Right lobe of liver (tissue), 4 donors: ENCODE data around the gene HM13.
"Not testable (repeated sequence)": the region's sequence is repeated elsewhere in the genome, so short reads cannot be mapped to it uniquely, and the experiment has no call there.

Experiments used
- CTCF ChIP-seq, 4 donors: fragments of 200-600 bp in 3 of 4; fragments of 450-650 bp in 1 of 4; IDR thresholded peaks; one replicate each; pipeline versions ENCODE4 v1.5.1 to v1.8.0; 2016 to 2022; ENCODE audit warnings: antibody characterized with exemption in 4 of 4, mild to moderate bottlenecking in 2 of 4
- POLR2A ChIP-seq: fragments of 450-650 bp; IDR thresholded peaks from one replicate; pipeline ENCODE4 v1.6.1; 2017; ENCODE audit warnings: antibody characterized with exemption, mild to moderate bottlenecking
- donor health status: DM: no; HTN: no; CAD: no.
- donor health status: DM: no; HTN: no; CAD: no.
- donor health status: DM: no; HTN: yes; CAD: no.

- peak; percentile 93 to 94 (median 94) for TF ChIP-seq CTCF (IDR thresholded peaks at IDR 0.05)
- not testable (repeated sequence) for TF ChIP-seq POLR2A
Observed at GRCh38 chr20:31502884-31503673, 11.2 kb upstream of the HM13 start.
